Sigmoid colon (tissue), 4 donors: ENCODE results near the gene EIPR1.

Source experiments
- CTCF ChIP-seq, 4 experiments: fragments of 450-650 bp in 3 of 4; fragments of 200-600 bp in 1 of 4; IDR thresholded peaks; one replicate each; pipeline ENCODE4 v1.5.1; 2016 to 2019; ENCODE audit warnings: antibody characterized with exemption in 4 of 4, mild to moderate bottlenecking in 3 of 4, moderate library complexity in 2 of 4
- EP300 ChIP-seq, 4 donors: sonication (generic); formaldehyde crosslinking; IDR thresholded peaks; one replicate each; pipeline ENCODE4 v1.6.1; 2017; ENCODE audit warnings: antibody characterized with exemption in 4 of 4
- POLR2A ChIP-seq, 2 donors: fragments of 450-650 bp; IDR thresholded peaks; one replicate each; pipeline ENCODE4 v1.6.1; 2016; ENCODE audit warnings: antibody characterized with exemption in 2 of 2, mild to moderate bottlenecking in 2 of 2, moderate library complexity in 2 of 2
- POLR2AphosphoS5 ChIP-seq, 4 donors: sonication (generic); formaldehyde crosslinking; IDR thresholded peaks; one replicate each; pipeline ENCODE4 v1.6.1; 2017; ENCODE audit warnings: antibody characterized with exemption in 4 of 4

GRCh38 chr2:3388412-3388738, 10.8 kb upstream of the EIPR1 start:
- TF ChIP-seq EP300 (IDR thresholded peaks at IDR 0.05) = no peak
- TF ChIP-seq POLR2A (IDR thresholded peaks at IDR 0.05) = no peak
- TF ChIP-seq CTCF (IDR thresholded peaks at IDR 0.05) = no peak
- TF ChIP-seq POLR2AphosphoS5 (IDR thresholded peaks at IDR 0.05) = no peak
